Testis (tissue), 3 donors: ENCODE data around the gene CAMTA1. TPM values are rescaled to one million over a fixed set of nuclear protein-coding genes. Genes with fewer than 3 reads are reported as not detected.
"Not testable (repeated sequence)": the region's sequence is repeated elsewhere in the genome, so short reads cannot be mapped to it uniquely, and the experiment has no call there.

Experiments used
- DNase-seq: peaks from one replicate; pipeline ENCODE4 v3.0.0-alpha.2; 2019
- H3K27ac ChIP-seq, 2 donors: fragments of 200-600 bp; sonication (generic); one replicate each; pipeline ENCODE4 v1.5.1; 2019
- H3K27me3 ChIP-seq: fragments of 200-600 bp; sonication (generic); one replicate; pipeline ENCODE4 v1.5.1; 2019
- H3K36me3 ChIP-seq: fragments of 200-600 bp; sonication (generic); one replicate; pipeline ENCODE4 v1.5.1; 2017; ENCODE audit warnings: low read depth; ENCODE audit errors: missing control alignments
- H3K4me1 ChIP-seq: fragments of 200-600 bp; sonication (generic); one replicate; pipeline ENCODE4 v1.5.1; 2019
- H3K4me3 ChIP-seq, 2 donors: fragments of 200-600 bp; sonication (generic); one replicate each; pipeline ENCODE4 v1.5.1; 2017 to 2019
- H3K9me3 ChIP-seq: fragments of 200-600 bp; sonication (generic); one replicate; pipeline ENCODE4 v1.5.1; 2017
- POLR2A ChIP-seq: fragments of 450-650 bp; IDR thresholded peaks from one replicate; pipeline ENCODE4 v1.6.1; 2017; ENCODE audit warnings: antibody characterized with exemption, mild to moderate bottlenecking, moderate library complexity
- whole genome bisulfite sequencing, 2 donors: methylation state at CpG; one replicate each; pipeline ENCODE4 v1.1.5; 2018; 5-methylcytosine and 5-hydroxymethylcytosine counted together
- intact Hi-C: fragments of 100-400 bp; cut with DNase I; formaldehyde crosslinking; loops from one replicate; pipeline ENCODE4 v1.15.1; 2023; ENCODE audit warnings: low total_unique reads
- polyA plus RNA-seq: library from polyadenylated mRNA; stranded (reverse); fragments of 350-450 nt; fragmentation: Illumina TruSeq; extraction: RNeasy Lipid Tissue Mini Kit (QIAGEN cat#74804); gene quantifications from one replicate; pipeline ENCODE4 v1.2.3, GENCODE V29; 2014; ENCODE audit warnings: low read depth, low replicate concordance; ENCODE audit not compliant: insufficient read depth
- total RNA-seq, 2 donors: library from RNA; depleted of rRNA; stranded (reverse); fragments of >200 nt; gene quantifications; one replicate each; pipeline ENCODE4 v1.2.3, GENCODE V29; 2016
- TF ChIP-seq, protein P1 (sequence below), 3 experiments: fragments of 450-650 bp in 2 of 3; fragments of 200-600 bp in 1 of 3; sonication (generic) in 1 of 3; IDR thresholded peaks; one replicate each; pipeline ENCODE4 v1.5.1; 2016 to 2019; ENCODE audit warnings: antibody characterized with exemption in 3 of 3, mild to moderate bottlenecking in 2 of 3, moderate library complexity in 1 of 3

The CAMTA1 gene
- total and polyA plus RNA-seq, 3 donors from 2014 or later: 116 to 158 (median 119) TPM

DNA sequence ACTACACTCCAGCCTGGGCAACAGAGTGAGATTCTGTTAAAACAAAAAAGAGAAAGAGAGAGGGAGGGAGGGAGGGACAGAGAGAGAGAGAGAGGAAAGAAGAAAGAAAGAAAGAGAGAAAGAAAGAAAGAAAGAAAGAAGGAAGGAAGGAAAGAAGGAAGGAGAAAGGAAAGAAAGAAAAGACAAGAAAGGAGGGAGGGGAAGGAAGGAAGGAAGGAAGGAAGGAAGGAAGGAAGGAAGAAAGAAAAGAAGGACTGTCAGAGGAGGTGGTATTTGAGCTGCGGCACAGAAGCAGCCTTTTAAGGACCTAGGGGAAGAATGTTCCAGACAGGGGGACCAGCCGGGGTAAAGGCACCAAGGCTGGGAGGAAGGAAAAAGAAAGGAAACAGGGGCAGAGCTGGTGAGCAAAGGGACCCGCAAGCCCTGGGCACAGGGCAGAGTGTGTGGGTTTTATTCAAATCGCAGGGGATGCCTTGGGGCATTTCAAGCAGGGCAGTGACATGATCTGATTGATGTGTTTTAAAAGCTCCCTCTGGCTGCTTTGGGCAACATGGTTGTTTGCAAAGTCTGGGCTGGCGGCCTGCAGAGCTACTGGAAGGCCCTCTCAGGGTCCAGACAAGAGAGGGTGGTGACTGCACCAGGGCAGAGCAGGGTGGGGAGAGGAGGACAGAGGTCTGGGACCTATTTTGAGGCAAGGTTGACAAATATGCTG lies 808.9 kb downstream of the CAMTA1 start:
- Histone ChIP-seq H3K4me3 (no peak overlapping the region), H3K27ac (no peak overlapping the region), H3K4me1 (no peaks in the 10 kb centered on the region), H3K9me3 (no peaks in the 10 kb centered on the region), H3K27me3 (no peaks in the 10 kb centered on the region), H3K36me3 (no peaks in the 10 kb centered on the region)
- no peak for DNase-seq
- intact Hi-C loops: no loop called here
- TF ChIP-seq POLR2A: no peak
- TF ChIP-seq, protein P1, sequence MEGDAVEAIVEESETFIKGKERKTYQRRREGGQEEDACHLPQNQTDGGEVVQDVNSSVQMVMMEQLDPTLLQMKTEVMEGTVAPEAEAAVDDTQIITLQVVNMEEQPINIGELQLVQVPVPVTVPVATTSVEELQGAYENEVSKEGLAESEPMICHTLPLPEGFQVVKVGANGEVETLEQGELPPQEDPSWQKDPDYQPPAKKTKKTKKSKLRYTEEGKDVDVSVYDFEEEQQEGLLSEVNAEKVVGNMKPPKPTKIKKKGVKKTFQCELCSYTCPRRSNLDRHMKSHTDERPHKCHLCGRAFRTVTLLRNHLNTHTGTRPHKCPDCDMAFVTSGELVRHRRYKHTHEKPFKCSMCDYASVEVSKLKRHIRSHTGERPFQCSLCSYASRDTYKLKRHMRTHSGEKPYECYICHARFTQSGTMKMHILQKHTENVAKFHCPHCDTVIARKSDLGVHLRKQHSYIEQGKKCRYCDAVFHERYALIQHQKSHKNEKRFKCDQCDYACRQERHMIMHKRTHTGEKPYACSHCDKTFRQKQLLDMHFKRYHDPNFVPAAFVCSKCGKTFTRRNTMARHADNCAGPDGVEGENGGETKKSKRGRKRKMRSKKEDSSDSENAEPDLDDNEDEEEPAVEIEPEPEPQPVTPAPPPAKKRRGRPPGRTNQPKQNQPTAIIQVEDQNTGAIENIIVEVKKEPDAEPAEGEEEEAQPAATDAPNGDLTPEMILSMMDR (IDR thresholded peaks at IDR 0.05): no peak
- WGBS, 2 donors: 82 to 93% methylated on average over 5 of the region's 5 CpGs

DNA sequence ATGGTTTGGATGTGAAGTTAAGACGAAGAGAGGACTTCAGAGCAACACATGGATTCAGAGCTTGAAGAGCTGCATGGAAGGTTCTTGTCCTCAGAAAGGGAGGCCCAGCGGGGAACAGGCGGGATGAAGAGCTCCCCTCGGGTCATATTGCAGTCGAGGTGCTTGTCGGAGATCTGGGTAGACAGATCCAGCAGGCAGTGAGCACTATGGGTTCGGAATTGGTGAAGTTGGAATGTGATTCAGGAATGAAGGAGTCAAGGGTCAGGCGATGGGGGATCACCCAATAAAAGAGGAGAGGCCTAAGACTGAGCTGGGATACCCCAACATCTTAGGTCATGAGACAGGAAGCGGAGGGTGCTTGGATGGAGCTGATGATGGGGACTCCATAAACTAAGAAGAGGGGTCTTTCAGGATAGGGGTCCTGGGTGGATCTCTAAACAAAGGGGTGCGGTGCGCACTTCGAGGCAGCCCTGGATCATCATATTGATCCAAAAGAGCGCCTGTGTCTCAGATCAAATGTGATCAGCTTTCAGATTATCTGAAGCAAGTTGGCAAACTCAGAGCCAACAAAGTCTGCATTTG lies 809.6 kb downstream of the CAMTA1 start:
- no peak for TF ChIP-seq POLR2A
- TF ChIP-seq, protein P1 (IDR thresholded peaks at IDR 0.05): no peak
- Histone ChIP-seq H3K9me3 (no peaks in the 10 kb centered on the region), H3K4me1 (no peaks in the 10 kb centered on the region), H3K36me3 (no peaks in the 10 kb centered on the region), H3K27me3 (no peaks in the 10 kb centered on the region), H3K4me3 (no peak overlapping the region), H3K27ac (no peak overlapping the region)
- WGBS, 2 donors: 93 to 95% methylated on average over 13 of the region's 13 CpGs
- intact Hi-C loops: no loop called here
- no peak for DNase-seq

DNA sequence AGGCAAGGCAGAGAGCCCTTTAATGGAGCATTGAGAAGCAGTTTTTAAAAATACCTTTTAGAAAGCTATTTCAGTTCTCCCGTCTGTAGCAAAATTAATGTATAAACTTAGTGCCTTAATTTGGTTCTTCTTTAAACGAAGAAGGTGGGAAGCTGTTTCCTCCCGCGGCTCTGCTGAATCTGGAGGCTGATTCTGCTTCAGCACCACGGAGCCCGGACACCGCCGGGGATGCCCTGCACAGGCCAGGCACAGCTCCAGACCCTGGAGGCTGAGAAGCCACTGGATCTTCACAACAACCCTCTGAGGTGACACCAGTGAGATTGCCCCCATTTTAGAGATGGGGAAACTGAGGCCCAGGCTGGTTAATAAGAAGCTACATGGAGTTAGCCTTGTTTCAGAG lies 810.1 kb downstream of the CAMTA1 start:
- TF ChIP-seq, protein P1 (IDR thresholded peaks at IDR 0.05): no peak
- no peak for TF ChIP-seq POLR2A
- Histone ChIP-seq H3K9me3 (no peaks in the 10 kb centered on the region), H3K27me3 (no peaks in the 10 kb centered on the region), H3K36me3 (no peaks in the 10 kb centered on the region), H3K4me3 (no peak overlapping the region), H3K4me1 (no peaks in the 10 kb centered on the region), H3K27ac (no peak overlapping the region)
- intact Hi-C loops: no loop called here
- 82 to 84% methylated on average over 8 of the region's 8 CpGs for WGBS, 2 donors
- no peak for DNase-seq

DNA sequence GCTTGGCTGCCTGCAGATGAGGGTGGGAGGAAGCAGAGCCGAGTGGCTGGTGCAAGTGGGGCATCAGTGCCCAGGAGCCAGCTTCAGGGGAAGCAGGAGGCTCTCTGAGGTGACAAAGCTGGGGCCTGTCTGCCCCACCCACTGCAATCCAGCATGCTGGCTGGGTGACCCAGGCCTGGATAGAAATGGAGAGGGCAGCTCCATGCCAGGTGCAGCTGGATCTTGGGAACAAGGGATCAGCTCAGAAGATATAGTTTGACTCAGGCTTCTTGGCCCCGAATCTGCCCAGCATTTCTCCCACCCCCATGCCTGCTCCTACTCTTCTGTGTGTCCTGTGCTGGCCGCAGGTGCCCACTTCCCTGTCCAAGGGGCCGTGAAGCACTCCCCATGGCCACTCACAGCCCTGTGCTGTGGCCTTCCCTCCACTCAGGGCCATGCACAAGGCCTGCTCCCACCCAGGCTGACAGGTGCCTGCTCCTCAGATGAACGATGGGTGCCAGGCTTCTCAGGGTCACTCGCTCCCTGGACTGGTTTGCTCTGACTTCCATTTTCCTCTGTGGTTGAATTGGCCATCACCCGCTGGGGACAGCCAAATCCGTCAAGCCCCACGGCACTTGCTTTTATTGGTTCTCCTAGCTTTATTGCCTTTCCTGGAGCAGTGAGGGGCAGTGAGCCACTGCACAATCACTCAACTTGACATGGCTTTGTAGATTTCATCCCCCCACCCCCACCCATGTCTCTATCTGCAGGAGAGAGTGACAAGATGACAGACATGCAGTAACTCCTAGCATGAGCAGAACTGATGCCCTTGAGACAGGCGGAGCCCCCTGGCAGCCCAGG lies 811.1 kb downstream of the CAMTA1 start:
- Histone ChIP-seq H3K9me3 (no peaks in the 10 kb centered on the region), H3K27ac (no peak overlapping the region), H3K4me1 (no peaks in the 10 kb centered on the region), H3K27me3 (no peaks in the 10 kb centered on the region), H3K36me3 (no peaks in the 10 kb centered on the region), H3K4me3 (no peak overlapping the region)
- DNase-seq: no peak
- intact Hi-C loops: no loop called here
- WGBS, 2 donors: 79 to 85% methylated on average over 10 of the region's 10 CpGs
- no peak for TF ChIP-seq POLR2A
- TF ChIP-seq, protein P1 (IDR thresholded peaks at IDR 0.05): no peak

DNA sequence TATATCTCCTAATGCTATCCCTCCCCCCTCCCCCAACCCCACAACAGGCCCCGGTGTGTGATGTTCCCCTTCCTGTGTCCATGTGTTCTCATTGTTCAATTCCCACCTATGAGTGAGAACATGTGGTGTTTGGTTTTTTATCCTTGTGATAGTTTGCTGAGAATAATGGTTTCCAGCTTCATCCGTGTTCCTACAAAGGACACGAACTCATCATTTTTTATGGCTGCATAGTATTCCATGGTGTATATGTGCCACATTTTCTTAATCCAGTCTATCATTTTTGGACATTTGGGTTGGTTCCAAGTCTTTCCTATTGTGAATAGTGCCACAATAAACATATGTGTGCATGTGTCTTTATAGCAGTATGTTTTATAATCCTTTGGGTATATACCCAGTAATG lies 812.8 kb downstream of the CAMTA1 start:
- H3K9me3 ChIP-seq, DNase-seq, H3K27ac ChIP-seq, H3K4me3 ChIP-seq, H3K36me3 ChIP-seq, H3K4me1 ChIP-seq, H3K27me3 ChIP-seq, intact Hi-C loops: not testable (repeated sequence)
- 77 to 100% methylated on average over 3 of the region's 3 CpGs for WGBS, 2 donors

DNA sequence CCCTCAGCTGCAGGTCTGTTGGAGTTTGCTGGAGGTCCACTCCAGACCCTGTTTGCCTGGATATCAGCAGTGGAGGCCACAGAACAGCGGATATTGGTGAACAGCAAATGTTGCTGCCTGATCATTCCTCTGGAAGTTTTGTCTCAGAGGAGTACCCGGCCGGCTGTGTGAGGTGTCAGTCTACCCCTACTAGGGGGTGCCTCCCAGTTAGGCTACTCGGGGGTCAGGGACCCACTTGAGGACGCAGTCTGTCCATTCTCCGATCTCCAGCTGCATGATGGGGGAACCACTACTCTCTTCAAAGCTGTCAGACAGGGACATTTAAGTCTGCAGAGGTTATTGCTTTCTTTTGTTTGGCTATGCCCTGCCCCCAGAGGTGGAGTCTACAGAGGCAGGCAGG lies 819.7 kb downstream of the CAMTA1 start:
- H3K27ac ChIP-seq, H3K9me3 ChIP-seq, H3K27me3 ChIP-seq, H3K4me3 ChIP-seq, H3K4me1 ChIP-seq, DNase-seq, intact Hi-C loops, H3K36me3 ChIP-seq: not testable (repeated sequence)
- WGBS, 2 donors: 90 to 96% methylated on average over 4 to 6 of the region's 6 CpGs
